Ectodermal cell (in vitro differentiated cells): Measurements from ENCODE around the gene UBE2D1.

Source experiments
- H3K27ac ChIP-seq: 2 replicates; pipeline ENCODE4 v1.7.0; 2013; ENCODE audit warnings: mild to moderate bottlenecking, low read depth, low read length; ENCODE audit not compliant: insufficient read depth, poor library complexity, severe bottlenecking
- H3K27me3 ChIP-seq: 2 replicates; pipeline ENCODE4 v1.7.0; 2013; ENCODE audit warnings: mild to moderate bottlenecking, low read length; ENCODE audit not compliant: insufficient read depth, control insufficient read depth, poor library complexity, severe bottlenecking
- H3K36me3 ChIP-seq: one replicate; pipeline ENCODE4 v1.7.0; 2013; ENCODE audit warnings: low read length; ENCODE audit not compliant: control insufficient read depth, insufficient read depth
- H3K4me1 ChIP-seq: one replicate; pipeline ENCODE4 v1.7.0; 2013; ENCODE audit warnings: low read length; ENCODE audit not compliant: control insufficient read depth, insufficient read depth
- H3K4me3 ChIP-seq: 2 replicates; pipeline ENCODE4 v1.7.0; 2013; ENCODE audit warnings: low read depth, low read length, control low read depth; ENCODE audit not compliant: insufficient read depth
- H3K9me3 ChIP-seq: 2 replicates; pipeline ENCODE4 v1.7.0; 2013; ENCODE audit warnings: mild to moderate bottlenecking, low read length, moderate library complexity; ENCODE audit not compliant: control insufficient read depth
- WGBS, 2 experiments: methylation state at CpG; one replicate each; pipeline ENCODE4 v1.1.7; 2013; ENCODE audit warnings: missing lambda C conversion rate in 2 of 2; 5-methylcytosine and 5-hydroxymethylcytosine counted together

The UBE2D1 gene

GRCh38 chr10:58372607-58373441, 38.0 kb downstream of the UBE2D1 start:
- Histone ChIP-seq H3K4me1 (no peaks in the 10 kb centered on the region), H3K27ac (no peak overlapping the region), H3K27me3 (no peaks in the 10 kb centered on the region), H3K9me3 (no peaks in the 10 kb centered on the region), H3K4me3 (no peak overlapping the region), H3K36me3 (no peaks in the 10 kb centered on the region)
- 87 to 93% methylated on average over 4 of the region's 4 CpGs for WGBS, 2 experiments

- H3K27me3 ChIP-seq = no peaks in the 10 kb centered on the region
- H3K36me3 ChIP-seq = no peaks in the 10 kb centered on the region
- no peaks in the 10 kb centered on the region for H3K4me1 ChIP-seq
- H3K9me3 ChIP-seq = no peaks in the 10 kb centered on the region
- WGBS, 2 experiments = 96 to 100% methylated on average over 3 of the region's 3 CpGs
- H3K27ac ChIP-seq = no peak overlapping the region
- H3K4me3 ChIP-seq = no peak overlapping the region
Observed at GRCh38 chr10:58373442-58373827, 38.6 kb downstream of the UBE2D1 start.

GRCh38 chr10:58382489-58382995, 47.7 kb downstream of the UBE2D1 start:
- Histone ChIP-seq H3K36me3 (no peaks in the 10 kb centered on the region), H3K9me3 (no peaks in the 10 kb centered on the region), H3K4me3 (no peak overlapping the region), H3K27me3 (no peaks in the 10 kb centered on the region), H3K4me1 (peaks cover 5% of the 10 kb centered on the region), H3K27ac (no peak overlapping the region)
- WGBS, 2 experiments = 93 to 100% methylated on average over 1 to 2 of the region's 2 CpGs

- WGBS, 2 experiments = 91 to 96% methylated on average over 3 of the region's 3 CpGs
- Histone ChIP-seq H3K4me3 (peak overlapping the region; percentile 94), H3K4me1 (peaks cover 5% of the 10 kb centered on the region), H3K9me3 (no peaks in the 10 kb centered on the region), H3K36me3 (peaks cover 9% of the 10 kb centered on the region), H3K27ac (no peak overlapping the region), H3K27me3 (no peaks in the 10 kb centered on the region)
Observed at GRCh38 chr10:58384095-58384494, 49.3 kb downstream of the UBE2D1 start.

- WGBS, 2 experiments = 26 to 28% methylated on average over 12 of the region's 12 CpGs
- no peaks in the 10 kb centered on the region for H3K27me3 ChIP-seq
Observed at GRCh38 chr10:58384544-58384998, 49.8 kb downstream of the UBE2D1 start.

GRCh38 chr10:58384999-58385783, 50.4 kb downstream of the UBE2D1 start, which contains the start of gene TFAM:
TFAM (plus strand) TSS chr10:58385410; CDS start chr10:58385548, 138 bp downstream.
- peak within 1 kb of the TSS; percentile 94 for H3K4me3 ChIP-seq
- 0% methylated on average over 65 of the region's 65 CpGs for WGBS, 2 experiments
- H3K36me3 ChIP-seq = peaks cover 17% of the 10 kb centered on the region
- peaks cover 5% of the 10 kb centered on the region for H3K4me1 ChIP-seq
- H3K27ac ChIP-seq = peak within 1 kb of the TSS; percentile 95
- H3K27me3 ChIP-seq = no peaks in the 10 kb centered on the region
- no peaks in the 10 kb centered on the region for H3K9me3 ChIP-seq

More at GRCh38 chr10:58384544-58384998, 49.8 kb downstream of the UBE2D1 start:
- H3K4me3 ChIP-seq = peak overlapping the region; percentile 94
- no peaks in the 10 kb centered on the region for H3K9me3 ChIP-seq
- H3K36me3 ChIP-seq = peaks cover 14% of the 10 kb centered on the region
- H3K4me1 ChIP-seq = peaks cover 5% of the 10 kb centered on the region
- H3K27ac ChIP-seq = peak overlapping the region; percentile 69

GRCh38 chr10:58385784-58386112, 50.9 kb downstream of the UBE2D1 start:
- peaks cover 22% of the 10 kb centered on the region for H3K36me3 ChIP-seq
- H3K4me1 ChIP-seq = peaks cover 5% of the 10 kb centered on the region
- peak overlapping the region; percentile 95 for H3K27ac ChIP-seq
- no peaks in the 10 kb centered on the region for H3K27me3 ChIP-seq
- H3K9me3 ChIP-seq = no peaks in the 10 kb centered on the region
- peak overlapping the region; percentile 94 for H3K4me3 ChIP-seq
- 0 to 1% methylated on average over 15 of the region's 15 CpGs for WGBS, 2 experiments

GRCh38 chr10:58389024-58389423, 54.2 kb downstream of the UBE2D1 start:
- H3K27me3 ChIP-seq = no peaks in the 10 kb centered on the region
- H3K4me1 ChIP-seq = peaks cover 5% of the 10 kb centered on the region
- H3K27ac ChIP-seq = no peak overlapping the region
- peaks cover 22% of the 10 kb centered on the region for H3K36me3 ChIP-seq
- H3K9me3 ChIP-seq = no peaks in the 10 kb centered on the region
- WGBS, 2 experiments = 95 to 100% methylated on average over 2 to 3 of the region's 3 CpGs
- H3K4me3 ChIP-seq = no peak overlapping the region

- 87 to 91% methylated on average over 2 of the region's 2 CpGs for WGBS, 2 experiments
- Histone ChIP-seq H3K36me3 (peaks cover 32% of the 10 kb centered on the region), H3K4me3 (no peak overlapping the region), H3K4me1 (no peaks in the 10 kb centered on the region), H3K27me3 (no peaks in the 10 kb centered on the region), H3K9me3 (no peaks in the 10 kb centered on the region), H3K27ac (no peak overlapping the region)
Observed at GRCh38 chr10:58393317-58393716, 58.5 kb downstream of the UBE2D1 start.

- peaks cover 23% of the 10 kb centered on the region for H3K36me3 ChIP-seq
Observed at GRCh38 chr10:58394471-58394870, 59.7 kb downstream of the UBE2D1 start.

More at GRCh38 chr10:58394471-58394870, 59.7 kb downstream of the UBE2D1 start:
- no peak overlapping the region for H3K4me3 ChIP-seq
- H3K27me3 ChIP-seq = no peaks in the 10 kb centered on the region
- no peak overlapping the region for H3K27ac ChIP-seq
- H3K4me1 ChIP-seq = no peaks in the 10 kb centered on the region
- H3K9me3 ChIP-seq = no peaks in the 10 kb centered on the region
